ENCODE measurements around the gene GLTP. TPM values are rescaled to one million over a fixed set of nuclear protein-coding genes. Genes with fewer than 3 reads are reported as not detected.

The GLTP gene
- total RNA-seq, 3 donors from 2014 or later (not counting 1 experiment from before 2014, with no cell fraction given), result 48.6 to 52.8 (median 49.2) TPM

- intact Hi-C loops (cut with micrococcal nuclease), result no loop called here
- Histone ChIP-seq H3K4me1 (ENCODE audit: control insufficient read depth, insufficient read depth, low read length) (no peaks in the 10 kb centered on the region), H3K4me3 (ENCODE audit: low read length) (no peak overlapping the region), H3K9me3 (ENCODE audit: control insufficient read depth, insufficient read depth, low read length) (no peaks in the 10 kb centered on the region), H3K36me3 (ENCODE audit: control insufficient read depth, insufficient read depth, low read length) (peaks cover 84% of the 10 kb centered on the region), H3K27ac (ENCODE audit: low read length) (no peak overlapping the region), H3K27me3 (ENCODE audit: control insufficient read depth, insufficient read depth, low read length) (no peaks in the 10 kb centered on the region)
- DNase-seq, result no peak
- peaks cover 0 to 5% of the 10 kb centered on the region in 2 donors for H3K4me1 Mint-ChIP-seq
- ATAC-seq, result no peak
- peaks cover 14% of the 10 kb centered on the region for H3K36me3 Mint-ChIP-seq
- no peaks in the 10 kb centered on the region for H3K27me3 Mint-ChIP-seq (ENCODE audit: low read depth in 2 of 2)
- WGBS (ENCODE audit: insufficient coverage), result 95% methylated on average over 26 of the region's 26 CpGs
- no peak for TF ChIP-seq CTCF (IDR thresholded peaks at IDR 0.05)
- no peaks in the 10 kb centered on the region for H3K9me3 Mint-ChIP-seq
- H3K27ac Mint-ChIP-seq, result peak overlapping the region; percentile 18 to 38
- no peak overlapping the region for H3K4me3 Mint-ChIP-seq
Measured at GRCh38 chr12:109915171-109916040, 35.1 kb upstream of the GLTP start.

GRCh38 chr12:109914461-109914860 is 34.1 kb upstream of the GLTP start:
- no peak overlapping the region for H3K4me3 Mint-ChIP-seq
- H3K27ac Mint-ChIP-seq, result peak overlapping the region; percentile 18 to 30
- H3K9me3 ChIP-seq (ENCODE audit: control insufficient read depth, insufficient read depth, low read length), result no peaks in the 10 kb centered on the region
- peaks cover 14% of the 10 kb centered on the region for H3K36me3 Mint-ChIP-seq
- no peaks in the 10 kb centered on the region for H3K27me3 ChIP-seq (ENCODE audit: control insufficient read depth, insufficient read depth, low read length)
- no peak for TF ChIP-seq CTCF (IDR thresholded peaks at IDR 0.05)
- 95% methylated on average over 16 of the region's 16 CpGs for WGBS (ENCODE audit: insufficient coverage)
- no peak overlapping the region for H3K4me3 ChIP-seq (ENCODE audit: low read length)
- H3K4me1 Mint-ChIP-seq, result peaks cover 0 to 5% of the 10 kb centered on the region in 2 donors
- ATAC-seq (no peak), DNase-seq (no peak)
- H3K36me3 ChIP-seq (ENCODE audit: control insufficient read depth, insufficient read depth, low read length), result peaks cover 79% of the 10 kb centered on the region
- intact Hi-C loops (cut with micrococcal nuclease), result no loop called here
- no peaks in the 10 kb centered on the region for H3K4me1 ChIP-seq (ENCODE audit: control insufficient read depth, insufficient read depth, low read length)
- no peaks in the 10 kb centered on the region for H3K27me3 Mint-ChIP-seq (ENCODE audit: low read depth in 2 of 2)
- no peak overlapping the region for H3K27ac ChIP-seq (ENCODE audit: low read length)
- H3K9me3 Mint-ChIP-seq, result no peaks in the 10 kb centered on the region

- no peak overlapping the region for H3K4me3 ChIP-seq (ENCODE audit: low read length)
- DNase-seq (no peak), ATAC-seq (no peak)
- no peaks in the 10 kb centered on the region for H3K9me3 ChIP-seq (ENCODE audit: control insufficient read depth, insufficient read depth, low read length)
- Mint-ChIP-seq H3K9me3 (no peaks in the 10 kb centered on the region), H3K4me1 (peaks cover 0 to 11% of the 10 kb centered on the region in 2 donors), H3K4me3 (no peak overlapping the region), H3K27me3 (ENCODE audit: low read depth in 2 of 2) (no peaks in the 10 kb centered on the region), H3K27ac (peak overlapping the region in 1 of 2 donors; percentile 30), H3K36me3 (peaks cover 24% of the 10 kb centered on the region)
- WGBS (ENCODE audit: insufficient coverage), result 94% methylated on average over 12 of the region's 12 CpGs
- intact Hi-C loops (cut with micrococcal nuclease), result no loop called here
- no peak overlapping the region for H3K27ac ChIP-seq (ENCODE audit: low read length)
- H3K27me3 ChIP-seq (ENCODE audit: control insufficient read depth, insufficient read depth, low read length), result no peaks in the 10 kb centered on the region
- peaks cover 81% of the 10 kb centered on the region for H3K36me3 ChIP-seq (ENCODE audit: control insufficient read depth, insufficient read depth, low read length)
- H3K4me1 ChIP-seq (ENCODE audit: control insufficient read depth, insufficient read depth, low read length), result no peaks in the 10 kb centered on the region
- TF ChIP-seq CTCF (IDR thresholded peaks at IDR 0.05), result no peak
Measured at GRCh38 chr12:109912855-109913321, 32.5 kb upstream of the GLTP start.

Measured in natural killer cell (primary cell).